ENCODE results near the gene STH. TPM values are rescaled to one million over a fixed set of nuclear protein-coding genes. Genes with fewer than 3 reads are reported as not detected.

STH gene
- total RNA-seq, 4 donors from 2014 or later: not detected

DNA sequence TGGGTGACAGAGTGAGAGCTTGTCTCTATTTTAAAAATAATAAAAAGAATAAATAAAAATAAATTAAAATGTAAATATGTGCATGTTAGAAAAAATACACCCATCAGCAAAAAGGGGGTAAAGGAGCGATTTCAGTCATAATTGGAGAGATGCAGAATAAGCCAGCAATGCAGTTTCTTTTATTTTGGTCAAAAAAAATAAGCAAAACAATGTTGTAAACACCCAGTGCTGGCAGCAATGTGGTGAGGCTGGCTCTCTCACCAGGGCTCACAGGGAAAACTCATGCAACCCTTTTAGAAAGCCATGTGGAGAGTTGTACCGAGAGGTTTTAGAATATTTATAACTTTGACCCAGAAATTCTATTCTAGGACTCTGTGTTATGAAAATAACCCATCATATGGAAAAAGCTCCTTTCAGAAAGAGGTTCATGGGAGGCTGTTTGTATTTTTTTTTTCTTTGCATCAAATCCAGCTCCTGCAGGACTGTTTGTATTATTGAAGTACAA, 8.5 kb downstream of the STH start:
- 82% methylated on average over 2 of the region's 2 CpGs for WGBS
- H3K27ac ChIP-seq (replicated peaks in 1 of 4): no peak overlapping the region
- no peak for TF ChIP-seq EP300 (IDR thresholded peaks at IDR 0.05)
- no peak for TF ChIP-seq POLR2A (IDR thresholded peaks at IDR 0.05; ENCODE audit: low read depth)
- TF ChIP-seq POLR2AphosphoS5 (IDR thresholded peaks at IDR 0.05): no peak
- TF ChIP-seq, protein P1, sequence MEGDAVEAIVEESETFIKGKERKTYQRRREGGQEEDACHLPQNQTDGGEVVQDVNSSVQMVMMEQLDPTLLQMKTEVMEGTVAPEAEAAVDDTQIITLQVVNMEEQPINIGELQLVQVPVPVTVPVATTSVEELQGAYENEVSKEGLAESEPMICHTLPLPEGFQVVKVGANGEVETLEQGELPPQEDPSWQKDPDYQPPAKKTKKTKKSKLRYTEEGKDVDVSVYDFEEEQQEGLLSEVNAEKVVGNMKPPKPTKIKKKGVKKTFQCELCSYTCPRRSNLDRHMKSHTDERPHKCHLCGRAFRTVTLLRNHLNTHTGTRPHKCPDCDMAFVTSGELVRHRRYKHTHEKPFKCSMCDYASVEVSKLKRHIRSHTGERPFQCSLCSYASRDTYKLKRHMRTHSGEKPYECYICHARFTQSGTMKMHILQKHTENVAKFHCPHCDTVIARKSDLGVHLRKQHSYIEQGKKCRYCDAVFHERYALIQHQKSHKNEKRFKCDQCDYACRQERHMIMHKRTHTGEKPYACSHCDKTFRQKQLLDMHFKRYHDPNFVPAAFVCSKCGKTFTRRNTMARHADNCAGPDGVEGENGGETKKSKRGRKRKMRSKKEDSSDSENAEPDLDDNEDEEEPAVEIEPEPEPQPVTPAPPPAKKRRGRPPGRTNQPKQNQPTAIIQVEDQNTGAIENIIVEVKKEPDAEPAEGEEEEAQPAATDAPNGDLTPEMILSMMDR (IDR thresholded peaks at IDR 0.05): no peak
- no peak overlapping the region for H3K4me3 ChIP-seq
- peaks cover 12 to 19% (median 19%) of the 10 kb centered on the region in 4 donors for H3K4me1 ChIP-seq
- no peaks in the 10 kb centered on the region for H3K27me3 ChIP-seq
- no peaks in the 10 kb centered on the region for H3K9me3 ChIP-seq
- no peak for DNase-seq (ENCODE audit: extremely low spot score)
- no peaks in the 10 kb centered on the region for H3K36me3 ChIP-seq
- intact Hi-C loops (cut with DNase I): loop anchor here (10.0 kb wide), 1 partner anchor 277 kb away; no protein-coding TSS in a partner anchor

DNA sequence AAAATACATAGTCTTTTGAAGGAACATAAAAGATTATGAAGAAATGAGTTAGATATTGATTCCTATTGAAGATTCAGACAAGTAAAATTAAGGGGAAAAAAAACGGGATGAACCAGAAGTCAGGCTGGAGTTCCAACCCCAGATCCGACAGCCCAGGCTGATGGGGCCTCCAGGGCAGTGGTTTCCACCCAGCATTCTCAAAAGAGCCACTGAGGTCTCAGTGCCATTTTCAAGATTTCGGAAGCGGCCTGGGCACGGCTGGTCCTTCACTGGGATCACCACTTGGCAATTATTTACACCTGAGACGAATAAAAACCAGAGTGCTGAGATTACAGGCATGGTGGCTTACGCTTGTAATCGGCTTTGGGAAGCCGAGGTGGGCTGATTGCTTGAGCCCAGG, 9.5 kb downstream of the STH start:
- Histone ChIP-seq H3K27me3 (no peaks in the 10 kb centered on the region), H3K4me3 (no peak overlapping the region), H3K9me3 (no peaks in the 10 kb centered on the region), H3K4me1 (peaks cover 6 to 9% (median 8%) of the 10 kb centered on the region in 4 donors), H3K27ac (replicated peaks in 1 of 4) (no peak overlapping the region), H3K36me3 (no peaks in the 10 kb centered on the region)
- no peak for DNase-seq (ENCODE audit: extremely low spot score)
- intact Hi-C loops (cut with DNase I): loop anchor here (10.0 kb wide), 1 partner anchor 276 kb away; no protein-coding TSS in a partner anchor
- no peak for TF ChIP-seq POLR2AphosphoS5 (IDR thresholded peaks at IDR 0.05)
- TF ChIP-seq, protein P1 (IDR thresholded peaks at IDR 0.05): no peak
- no peak for TF ChIP-seq POLR2A (IDR thresholded peaks at IDR 0.05; ENCODE audit: low read depth)
- no peak for TF ChIP-seq EP300 (IDR thresholded peaks at IDR 0.05)
- 94% methylated on average over 9 of the region's 9 CpGs for WGBS

DNA sequence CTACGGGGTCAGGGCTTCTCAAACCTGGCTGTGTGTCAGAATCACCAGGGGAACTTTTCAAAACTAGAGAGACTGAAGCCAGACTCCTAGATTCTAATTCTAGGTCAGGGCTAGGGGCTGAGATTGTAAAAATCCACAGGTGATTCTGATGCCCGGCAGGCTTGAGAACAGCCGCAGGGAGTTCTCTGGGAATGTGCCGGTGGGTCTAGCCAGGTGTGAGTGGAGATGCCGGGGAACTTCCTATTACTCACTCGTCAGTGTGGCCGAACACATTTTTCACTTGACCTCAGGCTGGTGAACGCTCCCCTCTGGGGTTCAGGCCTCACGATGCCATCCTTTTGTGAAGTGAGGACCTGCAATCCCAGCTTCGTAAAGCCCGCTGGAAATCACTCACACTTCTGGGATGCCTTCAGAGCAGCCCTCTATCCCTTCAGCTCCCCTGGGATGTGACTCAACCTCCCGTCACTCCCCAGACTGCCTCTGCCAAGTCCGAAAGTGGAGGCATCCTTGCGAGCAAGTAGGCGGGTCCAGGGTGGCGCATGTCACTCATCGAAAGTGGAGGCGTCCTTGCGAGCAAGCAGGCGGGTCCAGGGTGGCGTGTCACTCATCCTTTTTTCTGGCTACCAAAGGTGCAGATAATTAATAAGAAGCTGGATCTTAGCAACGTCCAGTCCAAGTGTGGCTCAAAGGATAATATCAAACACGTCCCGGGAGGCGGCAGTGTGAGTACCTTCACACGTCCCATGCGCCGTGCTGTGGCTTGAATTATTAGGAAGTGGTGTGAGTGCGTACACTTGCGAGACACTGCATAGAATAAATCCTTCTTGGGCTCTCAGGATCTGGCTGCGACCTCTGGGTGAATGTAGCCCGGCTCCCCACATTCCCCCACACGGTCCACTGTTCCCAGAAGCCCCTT, 10.9 kb downstream of the STH start:
- TF ChIP-seq, protein P1 (IDR thresholded peaks at IDR 0.05): no peak
- TF ChIP-seq POLR2A (IDR thresholded peaks at IDR 0.05; ENCODE audit: low read depth) (no peak), POLR2AphosphoS5 (IDR thresholded peaks at IDR 0.05) (no peak), EP300 (IDR thresholded peaks at IDR 0.05) (no peak)
- no peaks in the 10 kb centered on the region for H3K4me1 ChIP-seq
- no peaks in the 10 kb centered on the region for H3K27me3 ChIP-seq
- no peaks in the 10 kb centered on the region for H3K36me3 ChIP-seq
- no peaks in the 10 kb centered on the region for H3K9me3 ChIP-seq
- no peak overlapping the region for H3K4me3 ChIP-seq
- WGBS: 77% methylated on average over 32 of the region's 33 CpGs
- DNase-seq (ENCODE audit: extremely low spot score): no peak
- H3K27ac ChIP-seq (replicated peaks in 1 of 4): no peak overlapping the region
- intact Hi-C loops (cut with DNase I): loop anchor here (10.0 kb wide), 1 partner anchor 275 kb away; no protein-coding TSS in a partner anchor

DNA sequence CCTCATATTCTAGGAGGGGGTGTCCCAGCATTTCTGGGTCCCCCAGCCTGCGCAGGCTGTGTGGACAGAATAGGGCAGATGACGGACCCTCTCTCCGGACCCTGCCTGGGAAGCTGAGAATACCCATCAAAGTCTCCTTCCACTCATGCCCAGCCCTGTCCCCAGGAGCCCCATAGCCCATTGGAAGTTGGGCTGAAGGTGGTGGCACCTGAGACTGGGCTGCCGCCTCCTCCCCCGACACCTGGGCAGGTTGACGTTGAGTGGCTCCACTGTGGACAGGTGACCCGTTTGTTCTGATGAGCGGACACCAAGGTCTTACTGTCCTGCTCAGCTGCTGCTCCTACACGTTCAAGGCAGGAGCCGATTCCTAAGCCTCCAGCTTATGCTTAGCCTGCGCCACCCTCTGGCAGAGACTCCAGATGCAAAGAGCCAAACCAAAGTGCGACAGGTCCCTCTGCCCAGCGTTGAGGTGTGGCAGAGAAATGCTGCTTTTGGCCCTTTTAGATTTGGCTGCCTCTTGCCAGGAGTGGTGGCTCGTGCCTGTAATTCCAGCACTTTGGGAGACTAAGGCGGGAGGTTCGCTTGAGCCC, 11.6 kb downstream of the STH start:
- no peak for DNase-seq (ENCODE audit: extremely low spot score)
- WGBS: 96% methylated on average over 7 of the region's 16 CpGs
- intact Hi-C loops (cut with DNase I): no loop called here

More for the DNA sequence above, 11.6 kb downstream of the STH start:
- TF ChIP-seq EP300 (IDR thresholded peaks at IDR 0.05) (no peak), POLR2A (IDR thresholded peaks at IDR 0.05; ENCODE audit: low read depth) (no peak), POLR2AphosphoS5 (IDR thresholded peaks at IDR 0.05) (no peak)
- TF ChIP-seq, protein P1 (IDR thresholded peaks at IDR 0.05): no peak
- Histone ChIP-seq H3K36me3 (no peaks in the 10 kb centered on the region), H3K4me3 (no peak overlapping the region), H3K27me3 (no peaks in the 10 kb centered on the region), H3K27ac (replicated peaks in 1 of 4) (no peak overlapping the region), H3K9me3 (no peaks in the 10 kb centered on the region), H3K4me1 (no peaks in the 10 kb centered on the region)

Data from esophagus muscularis mucosa (tissue), 4 donors.